NCI-H1436 treated with DMSO at 0.1 percent for 48 hours (cell line): ENCODE data around the gene SELENOF.
A peak's percentile ranks its signal among the peaks of the same experiment; 100 is the strongest.
"Not testable (repeated sequence)": the region's sequence is repeated elsewhere in the genome, so short reads cannot be mapped to it uniquely, and the experiment has no call there.

Source experiments
- DNase-seq: peaks from one replicate; lab custom pipeline; 2025; lab: John Stamatoyannopoulos, UW

The SELENOF gene

GRCh38 chr1:86856196-86856595 lies 57.7 kb downstream of the SELENOF start:
- no peak for DNase-seq

- DNase-seq, result no peak
Observed at GRCh38 chr1:86854352-86854751, 59.6 kb downstream of the SELENOF start.

- DNase-seq, result no peak
Observed at GRCh38 chr1:86852782-86853408, 61.0 kb downstream of the SELENOF start.

- DNase-seq, result no peak
Observed at GRCh38 chr1:86852289-86852688, 61.6 kb downstream of the SELENOF start.

- no peak for DNase-seq
Observed at GRCh38 chr1:86849756-86850155, 64.2 kb downstream of the SELENOF start.

GRCh38 chr1:86848654-86849053 lies 65.3 kb downstream of the SELENOF start:
- no peak for DNase-seq

- no peak for DNase-seq
Observed at GRCh38 chr1:86846164-86846647, 67.7 kb downstream of the SELENOF start.

GRCh38 chr1:86845514-86845913 lies 68.4 kb downstream of the SELENOF start:
- DNase-seq, result no peak

- DNase-seq, result no peak
Observed at GRCh38 chr1:86841116-86841515, 72.8 kb downstream of the SELENOF start.

GRCh38 chr1:86833461-86834215 lies 80.3 kb downstream of the SELENOF start:
- DNase-seq, result peak; percentile 62

GRCh38 chr1:86832433-86832832 lies 81.5 kb downstream of the SELENOF start:
- DNase-seq, result no peak

- no peak for DNase-seq
Observed at GRCh38 chr1:86829321-86829720, 84.6 kb downstream of the SELENOF start.

GRCh38 chr1:86828024-86828423 lies 85.9 kb downstream of the SELENOF start:
- no peak for DNase-seq

- no peak for DNase-seq
Observed at GRCh38 chr1:86826856-86827255, 87.1 kb downstream of the SELENOF start.

GRCh38 chr1:86825319-86825718 lies 88.6 kb downstream of the SELENOF start:
- no peak for DNase-seq

GRCh38 chr1:86823821-86824500 lies 90.0 kb downstream of the SELENOF start:
- no peak for DNase-seq

GRCh38 chr1:86823386-86823785 lies 90.5 kb downstream of the SELENOF start:
- no peak for DNase-seq

- DNase-seq, result no peak
Observed at GRCh38 chr1:86822459-86822858, 91.5 kb downstream of the SELENOF start.

GRCh38 chr1:86821956-86822355 lies 92.0 kb downstream of the SELENOF start:
- DNase-seq, result no peak

GRCh38 chr1:86819970-86820369 lies 94.0 kb downstream of the SELENOF start:
- DNase-seq, result not testable (repeated sequence)

GRCh38 chr1:86817246-86817826 lies 96.6 kb downstream of the SELENOF start:
- not testable (repeated sequence) for DNase-seq

GRCh38 chr1:86814118-86814517 lies 99.8 kb downstream of the SELENOF start:
- not testable (repeated sequence) for DNase-seq
